ENCODE measurements around the gene ATG4A.

Gene ATG4A

DNA sequence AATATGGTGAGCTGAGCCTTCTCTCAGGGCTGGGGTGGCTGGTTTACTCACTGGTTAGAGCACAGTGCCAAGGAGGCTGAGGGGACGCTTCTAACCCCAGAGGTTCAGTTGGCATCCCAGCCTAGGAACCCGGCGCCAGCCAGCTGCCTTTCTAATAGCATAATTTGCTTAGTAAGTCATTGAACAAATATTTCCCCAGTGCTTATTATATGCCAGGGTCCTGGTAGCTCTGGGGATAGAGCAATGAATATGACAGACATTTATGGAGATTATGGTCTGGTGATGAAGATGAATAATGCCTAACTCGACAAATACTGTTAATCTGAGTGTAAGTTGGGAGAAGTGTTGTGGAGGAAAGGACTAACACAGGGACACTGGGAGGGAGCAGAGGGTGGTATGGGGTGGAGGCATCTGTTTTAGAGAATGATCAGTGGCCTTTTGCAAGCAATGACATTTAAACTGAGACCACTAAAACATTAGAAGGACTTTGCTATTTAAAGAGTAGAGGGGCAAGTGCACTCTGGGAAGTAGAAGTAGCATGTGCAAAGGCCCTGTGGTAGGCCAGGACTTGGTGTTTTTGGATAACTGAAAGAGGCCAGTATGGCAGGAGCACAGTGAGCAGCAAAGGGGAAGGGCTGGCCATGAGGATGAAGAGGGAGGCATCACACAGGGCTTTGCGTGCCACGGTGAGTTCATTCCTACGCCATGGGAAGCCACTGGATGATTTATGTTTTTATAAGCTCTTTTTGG is 71.9 kb downstream of the ATG4A start:
- Mint-ChIP-seq H3K27me3 (ENCODE audit: low read depth) (no peaks in the 10 kb centered on the region), H3K4me3 (no peak overlapping the region)

DNA sequence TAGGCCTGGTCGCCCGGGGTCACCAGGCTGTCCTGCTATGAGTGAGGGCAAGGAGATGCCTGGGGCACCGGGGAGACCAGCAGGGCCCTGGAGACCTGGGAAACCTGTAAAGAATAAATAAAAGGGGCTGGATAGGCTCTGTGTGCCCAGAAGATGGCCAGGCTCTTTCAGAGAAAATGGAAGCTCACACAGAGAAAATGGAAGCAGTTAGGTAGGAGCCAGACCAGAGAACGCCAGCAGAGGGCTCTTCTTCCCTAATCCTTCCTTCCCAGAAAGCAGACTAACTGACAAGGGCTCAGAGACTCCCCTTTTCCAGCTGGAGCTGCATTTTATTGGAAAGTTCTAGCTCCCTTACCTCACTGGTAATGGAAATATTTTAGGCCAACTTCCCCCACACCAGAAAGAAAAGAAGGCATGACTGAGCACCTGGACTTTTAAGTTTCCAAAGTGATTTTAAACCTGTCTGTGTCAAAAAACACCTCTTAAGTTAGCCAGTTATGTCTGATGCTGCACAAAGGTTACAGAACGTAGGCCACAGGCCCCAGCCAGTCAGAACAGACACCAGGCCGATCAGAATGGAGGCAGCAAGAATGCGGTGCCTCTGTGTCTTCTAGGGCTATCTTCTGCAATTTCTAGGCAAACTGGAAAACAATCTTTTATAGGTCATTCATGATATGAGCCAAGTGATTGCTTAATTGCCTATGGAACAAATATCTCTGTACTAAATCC is 74.0 kb downstream of the ATG4A start:
- no peaks in the 10 kb centered on the region for H3K27me3 Mint-ChIP-seq (ENCODE audit: low read depth)

More for the DNA sequence above, 71.9 kb downstream of the ATG4A start:
- Mint-ChIP-seq H3K36me3 (ENCODE audit: low read depth) (no peaks in the 10 kb centered on the region), H3K27ac (peak overlapping the region in 1 of 3 experiments; percentile 9), H3K9me3 (no peaks in the 10 kb centered on the region), H3K4me1 (peaks cover 14% of the 10 kb centered on the region)
- TF ChIP-seq, protein P1, sequence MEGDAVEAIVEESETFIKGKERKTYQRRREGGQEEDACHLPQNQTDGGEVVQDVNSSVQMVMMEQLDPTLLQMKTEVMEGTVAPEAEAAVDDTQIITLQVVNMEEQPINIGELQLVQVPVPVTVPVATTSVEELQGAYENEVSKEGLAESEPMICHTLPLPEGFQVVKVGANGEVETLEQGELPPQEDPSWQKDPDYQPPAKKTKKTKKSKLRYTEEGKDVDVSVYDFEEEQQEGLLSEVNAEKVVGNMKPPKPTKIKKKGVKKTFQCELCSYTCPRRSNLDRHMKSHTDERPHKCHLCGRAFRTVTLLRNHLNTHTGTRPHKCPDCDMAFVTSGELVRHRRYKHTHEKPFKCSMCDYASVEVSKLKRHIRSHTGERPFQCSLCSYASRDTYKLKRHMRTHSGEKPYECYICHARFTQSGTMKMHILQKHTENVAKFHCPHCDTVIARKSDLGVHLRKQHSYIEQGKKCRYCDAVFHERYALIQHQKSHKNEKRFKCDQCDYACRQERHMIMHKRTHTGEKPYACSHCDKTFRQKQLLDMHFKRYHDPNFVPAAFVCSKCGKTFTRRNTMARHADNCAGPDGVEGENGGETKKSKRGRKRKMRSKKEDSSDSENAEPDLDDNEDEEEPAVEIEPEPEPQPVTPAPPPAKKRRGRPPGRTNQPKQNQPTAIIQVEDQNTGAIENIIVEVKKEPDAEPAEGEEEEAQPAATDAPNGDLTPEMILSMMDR (IDR thresholded peaks at IDR 0.05; ENCODE audit: unreplicated experiment in 3 of 3): no peak

DNA sequence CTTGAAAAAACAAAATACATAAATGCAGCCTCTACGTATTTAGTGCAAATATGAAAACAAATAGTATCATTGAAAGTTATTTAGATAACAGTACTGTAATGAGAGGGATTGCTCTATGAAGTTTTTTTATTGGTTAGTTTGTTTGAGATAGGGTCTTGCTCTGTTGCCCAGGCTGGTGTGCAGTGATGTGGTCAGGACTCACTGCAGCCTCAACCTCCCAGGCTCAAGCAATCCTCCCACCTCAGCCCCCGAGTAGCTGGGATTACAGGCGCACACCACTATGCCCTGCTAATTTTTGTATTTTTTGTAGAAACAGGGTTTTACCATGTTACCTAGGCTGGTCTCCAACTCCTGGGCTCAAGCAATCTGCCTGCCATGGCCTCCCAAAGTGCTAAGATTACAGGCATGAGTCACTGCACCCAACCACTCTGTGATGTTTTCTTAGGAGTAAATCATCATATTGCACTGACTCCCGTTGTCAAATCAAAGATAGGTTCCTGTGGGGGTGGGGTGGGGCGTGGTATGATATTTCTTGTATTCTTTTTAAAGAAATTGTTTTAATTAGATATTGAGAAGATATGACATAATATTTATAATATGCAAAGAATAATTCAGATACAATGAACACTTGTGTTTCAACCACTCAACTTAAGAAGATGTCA is 75.8 kb downstream of the ATG4A start:
- no peak overlapping the region for H3K27ac Mint-ChIP-seq
- H3K36me3 Mint-ChIP-seq (ENCODE audit: low read depth): peaks cover 13% of the 10 kb centered on the region
- H3K9me3 Mint-ChIP-seq: no peaks in the 10 kb centered on the region
- no peaks in the 10 kb centered on the region for H3K27me3 Mint-ChIP-seq (ENCODE audit: low read depth)
- TF ChIP-seq, protein P1 (IDR thresholded peaks at IDR 0.05; ENCODE audit: unreplicated experiment in 3 of 3): no peak
- no peak overlapping the region for H3K4me3 Mint-ChIP-seq
- peaks cover 14% of the 10 kb centered on the region for H3K4me1 Mint-ChIP-seq

More for the DNA sequence above, 74.0 kb downstream of the ATG4A start:
- H3K4me1 Mint-ChIP-seq: peaks cover 14% of the 10 kb centered on the region
- H3K36me3 Mint-ChIP-seq (ENCODE audit: low read depth): peaks cover 5% of the 10 kb centered on the region
- peak overlapping the region; percentile 41 to 84 (median 73) for H3K27ac Mint-ChIP-seq
- TF ChIP-seq, protein P1 (IDR thresholded peaks at IDR 0.05; ENCODE audit: unreplicated experiment in 3 of 3): peak; percentile 54 to 61 (median 56)
- no peaks in the 10 kb centered on the region for H3K9me3 Mint-ChIP-seq
- no peak overlapping the region for H3K4me3 Mint-ChIP-seq

DNA sequence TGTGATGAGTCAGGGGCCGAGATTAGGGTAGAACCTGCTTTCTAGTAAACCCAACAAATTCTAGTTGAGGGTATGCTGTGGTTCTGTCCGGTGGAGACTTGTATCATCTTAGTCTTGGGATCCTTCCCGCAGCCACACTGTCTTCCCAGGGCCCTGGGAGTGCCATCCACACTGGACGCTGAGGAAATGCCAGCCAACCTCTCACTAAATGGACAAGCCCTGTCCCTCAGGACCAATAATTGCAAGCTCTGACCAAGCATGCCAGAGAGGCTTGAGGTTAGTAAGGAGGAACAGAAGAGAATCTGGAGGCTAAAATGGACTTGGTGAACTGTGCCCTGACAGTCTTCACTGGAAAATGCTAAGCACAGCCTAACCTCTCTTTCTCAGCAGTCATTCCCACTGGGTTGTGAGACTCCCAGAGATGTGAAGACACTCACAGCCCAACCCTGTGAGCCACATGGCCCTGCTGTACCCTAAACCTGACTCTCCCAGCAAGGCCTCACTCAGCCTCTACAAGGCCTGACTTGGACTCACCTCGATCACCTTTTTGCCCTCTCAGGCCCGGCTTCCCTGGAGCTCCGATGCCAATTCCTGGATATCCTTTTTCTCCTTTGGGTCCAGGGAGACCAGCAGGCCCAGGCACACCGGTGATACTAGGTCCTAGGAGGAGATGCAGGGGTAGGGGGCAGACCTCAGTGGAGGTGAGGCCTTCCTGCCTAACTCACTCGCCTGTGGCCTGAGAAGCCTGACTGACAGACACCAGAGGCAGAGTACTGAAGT is 77.6 kb downstream of the ATG4A start:
- Mint-ChIP-seq H3K27ac (no peak overlapping the region), H3K36me3 (ENCODE audit: low read depth) (peaks cover 19% of the 10 kb centered on the region), H3K9me3 (no peaks in the 10 kb centered on the region), H3K4me3 (no peak overlapping the region), H3K27me3 (ENCODE audit: low read depth) (no peaks in the 10 kb centered on the region), H3K4me1 (peaks cover 14% of the 10 kb centered on the region)
- TF ChIP-seq, protein P1 (IDR thresholded peaks at IDR 0.05; ENCODE audit: unreplicated experiment in 3 of 3): no peak

DNA sequence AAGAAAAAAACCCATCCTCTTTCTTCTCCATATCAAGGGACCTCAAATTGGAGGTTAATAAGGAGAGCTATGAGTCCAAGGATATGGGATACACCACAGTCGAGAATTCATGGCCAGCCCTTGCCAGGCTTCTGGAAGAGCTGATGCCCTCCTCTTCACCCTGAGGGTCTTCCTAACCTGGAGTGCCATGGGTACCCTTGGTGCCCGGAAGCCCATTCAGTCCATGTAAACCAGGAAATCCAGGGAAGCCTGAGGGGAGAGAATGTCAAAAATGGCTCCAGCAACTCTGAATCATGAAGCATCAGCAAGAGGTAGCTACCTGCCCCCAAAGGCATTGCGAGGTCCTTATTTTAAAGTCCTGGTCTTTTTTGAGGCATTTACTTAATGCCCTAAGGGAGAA is 78.2 kb downstream of the ATG4A start:
- TF ChIP-seq, protein P1 (IDR thresholded peaks at IDR 0.05; ENCODE audit: unreplicated experiment in 3 of 3): no peak
- Mint-ChIP-seq H3K4me3 (no peak overlapping the region), H3K36me3 (ENCODE audit: low read depth) (peaks cover 20% of the 10 kb centered on the region), H3K4me1 (peaks cover 14% of the 10 kb centered on the region), H3K27ac (no peak overlapping the region), H3K9me3 (no peaks in the 10 kb centered on the region), H3K27me3 (ENCODE audit: low read depth) (no peaks in the 10 kb centered on the region)
